ENCODE measurements around the gene PUM2. TPM values are rescaled to one million over a fixed set of nuclear protein-coding genes. Genes with fewer than 3 reads are reported as not detected.

PUM2 gene
- total and polyA plus RNA-seq, 11 donors = 18.6 to 75.4 (median 58.5) TPM

DNA sequence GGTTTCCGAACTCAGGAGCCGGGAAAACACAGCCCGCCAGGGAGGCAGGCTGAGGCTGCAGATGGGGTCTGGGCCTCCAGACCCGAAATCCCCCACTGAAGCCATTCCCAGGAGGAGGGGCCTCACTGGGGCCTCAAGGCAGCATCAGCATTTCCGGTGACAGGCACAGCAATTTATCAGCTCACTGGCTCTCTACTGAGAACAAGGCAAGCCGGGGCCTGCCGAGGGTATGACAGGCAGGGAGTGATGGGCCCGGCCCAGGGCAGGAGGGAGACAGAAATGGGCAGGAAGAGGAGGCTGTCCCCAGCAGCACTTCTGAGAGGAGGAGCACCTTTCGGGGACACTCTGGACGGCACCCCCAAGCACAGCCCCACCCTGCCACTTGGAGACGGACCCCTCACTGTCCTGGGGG is 138.2 kb downstream of the PUM2 start:
- ATAC-seq = peak in 1 of 4 donors; percentile 20
- intact Hi-C loops (cut with DNase I) = loop anchor here in 1 of 10 donors (10.0 kb wide), 1 partner anchor 218 kb away; the partner anchor contains the start of gene WDR35
- H3K9me3 ChIP-seq = no peaks in the 10 kb centered on the region
- H3K27ac ChIP-seq = no peak overlapping the region
- no peaks in the 10 kb centered on the region for H3K4me1 ChIP-seq
- TF ChIP-seq POLR2A (IDR thresholded peaks at IDR 0.05) = no peak
- TF ChIP-seq, protein P1, sequence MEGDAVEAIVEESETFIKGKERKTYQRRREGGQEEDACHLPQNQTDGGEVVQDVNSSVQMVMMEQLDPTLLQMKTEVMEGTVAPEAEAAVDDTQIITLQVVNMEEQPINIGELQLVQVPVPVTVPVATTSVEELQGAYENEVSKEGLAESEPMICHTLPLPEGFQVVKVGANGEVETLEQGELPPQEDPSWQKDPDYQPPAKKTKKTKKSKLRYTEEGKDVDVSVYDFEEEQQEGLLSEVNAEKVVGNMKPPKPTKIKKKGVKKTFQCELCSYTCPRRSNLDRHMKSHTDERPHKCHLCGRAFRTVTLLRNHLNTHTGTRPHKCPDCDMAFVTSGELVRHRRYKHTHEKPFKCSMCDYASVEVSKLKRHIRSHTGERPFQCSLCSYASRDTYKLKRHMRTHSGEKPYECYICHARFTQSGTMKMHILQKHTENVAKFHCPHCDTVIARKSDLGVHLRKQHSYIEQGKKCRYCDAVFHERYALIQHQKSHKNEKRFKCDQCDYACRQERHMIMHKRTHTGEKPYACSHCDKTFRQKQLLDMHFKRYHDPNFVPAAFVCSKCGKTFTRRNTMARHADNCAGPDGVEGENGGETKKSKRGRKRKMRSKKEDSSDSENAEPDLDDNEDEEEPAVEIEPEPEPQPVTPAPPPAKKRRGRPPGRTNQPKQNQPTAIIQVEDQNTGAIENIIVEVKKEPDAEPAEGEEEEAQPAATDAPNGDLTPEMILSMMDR (IDR thresholded peaks at IDR 0.05) = no peak
- no peak overlapping the region for H3K4me3 ChIP-seq
- no peaks in the 10 kb centered on the region for H3K27me3 ChIP-seq
- peak in 1 of 5 donors; percentile 49 for DNase-seq
- no peaks in the 10 kb centered on the region for H3K36me3 ChIP-seq
- 55 to 65% (median 61%) methylated on average over 10 to 11 of the region's 11 CpGs for WGBS, 4 donors

DNA sequence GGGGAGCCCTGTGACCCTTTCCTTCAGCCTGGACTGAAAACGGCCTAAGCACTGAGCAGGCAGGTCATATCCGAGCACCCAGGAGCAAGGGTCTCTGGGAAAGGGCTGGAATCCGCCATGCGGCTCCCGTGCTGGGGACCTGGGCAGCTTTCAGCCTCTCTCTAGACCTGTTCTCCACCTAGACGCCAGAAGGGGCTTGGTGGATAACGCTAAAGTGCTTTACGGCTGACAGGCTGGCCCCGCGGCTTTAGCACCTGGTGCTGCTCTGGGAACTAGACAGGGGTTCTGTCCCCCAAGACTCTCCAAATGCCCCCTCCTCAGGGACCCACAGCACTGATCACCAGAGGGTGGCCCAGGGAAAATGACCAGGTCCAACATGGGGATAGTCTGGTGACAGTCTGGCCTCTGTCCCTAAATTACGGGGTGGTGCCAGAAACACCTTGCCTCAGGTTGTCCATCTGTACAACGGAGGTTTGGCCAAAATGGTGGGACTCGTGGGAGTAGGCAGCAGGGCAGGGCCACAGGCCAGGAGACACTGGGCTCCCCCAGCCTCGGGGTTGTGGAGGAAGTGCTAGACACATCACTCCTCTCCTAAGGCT is 138.7 kb downstream of the PUM2 start:
- WGBS, 4 donors = 80 to 90% (median 85%) methylated on average over 10 to 14 of the region's 14 CpGs
- no peaks in the 10 kb centered on the region for H3K4me1 ChIP-seq
- no peaks in the 10 kb centered on the region for H3K36me3 ChIP-seq
- H3K4me3 ChIP-seq = no peak overlapping the region
- ATAC-seq (no peak), DNase-seq (peak in 1 of 5 donors; percentile 43)
- H3K27me3 ChIP-seq = no peaks in the 10 kb centered on the region
- no peak for TF ChIP-seq POLR2A (IDR thresholded peaks at IDR 0.05)
- TF ChIP-seq, protein P1 (IDR thresholded peaks at IDR 0.05) = no peak
- no peak overlapping the region for H3K27ac ChIP-seq
- H3K9me3 ChIP-seq = no peaks in the 10 kb centered on the region
- intact Hi-C loops (cut with DNase I) = loop anchor here in 1 of 10 donors (10.0 kb wide), 1 partner anchor 217 kb away; the partner anchor contains the start of gene WDR35

DNA sequence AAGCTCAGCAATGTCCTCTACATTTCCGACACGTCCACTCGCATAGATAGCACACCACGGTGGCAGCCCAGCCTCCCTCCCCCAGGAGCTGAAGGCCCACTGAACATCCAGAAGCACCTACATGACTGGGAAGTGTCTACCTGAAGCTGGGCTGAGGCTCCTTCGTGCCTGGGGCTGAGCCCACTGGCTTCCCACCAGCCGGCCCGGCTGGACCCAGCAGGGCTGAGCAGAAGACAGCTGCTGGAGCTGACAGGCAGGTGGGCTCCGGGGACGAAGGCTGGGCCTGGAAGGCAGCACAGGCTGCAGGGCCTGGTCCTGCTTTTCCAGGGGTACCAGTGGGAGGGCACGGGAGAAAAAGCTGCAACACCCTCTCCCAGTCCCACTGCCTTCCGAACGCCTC is 139.2 kb downstream of the PUM2 start:
- no peak overlapping the region for H3K27ac ChIP-seq
- no peak overlapping the region for H3K4me3 ChIP-seq
- whole genome bisulfite sequencing, 4 donors = 86 to 89% (median 88%) methylated on average over 5 to 12 of the region's 12 CpGs
- H3K36me3 ChIP-seq = no peaks in the 10 kb centered on the region
- H3K9me3 ChIP-seq = no peaks in the 10 kb centered on the region
- TF ChIP-seq, protein P1 (IDR thresholded peaks at IDR 0.05) = no peak
- no peak for TF ChIP-seq POLR2A (IDR thresholded peaks at IDR 0.05)
- intact Hi-C loops (cut with DNase I) = loop anchor here in 1 of 10 donors (10.0 kb wide), 1 partner anchor 217 kb away; the partner anchor contains the start of gene WDR35
- ATAC-seq (no peak), DNase-seq (no peak)
- no peaks in the 10 kb centered on the region for H3K4me1 ChIP-seq
- no peaks in the 10 kb centered on the region for H3K27me3 ChIP-seq

DNA sequence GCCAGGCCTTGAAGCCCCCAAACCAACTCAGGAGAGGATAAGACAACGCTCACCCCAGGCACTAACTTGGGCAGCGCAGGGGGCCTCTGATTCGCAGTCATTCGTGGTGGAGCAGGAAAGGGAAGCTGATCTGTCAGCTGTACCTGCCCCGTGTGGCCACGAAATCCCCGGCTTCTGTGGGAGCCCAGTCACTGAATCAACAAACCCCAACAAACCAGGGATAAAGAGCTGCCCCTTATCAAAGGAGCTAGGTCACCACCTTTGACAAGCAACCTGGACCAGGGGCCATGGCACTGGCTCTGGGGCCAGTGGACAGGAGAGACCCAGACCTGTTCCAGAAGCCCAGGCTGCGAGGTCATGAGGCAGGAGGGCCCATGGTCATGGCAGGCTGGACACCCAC is 140.2 kb downstream of the PUM2 start:
- Histone ChIP-seq H3K36me3 (no peaks in the 10 kb centered on the region), H3K9me3 (no peaks in the 10 kb centered on the region), H3K27ac (no peak overlapping the region), H3K4me3 (no peak overlapping the region), H3K27me3 (no peaks in the 10 kb centered on the region), H3K4me1 (no peaks in the 10 kb centered on the region)
- TF ChIP-seq POLR2A (IDR thresholded peaks at IDR 0.05) = no peak
- TF ChIP-seq, protein P1 (IDR thresholded peaks at IDR 0.05) = no peak
- WGBS, 4 donors = 83 to 93% (median 86%) methylated on average over 8 of the region's 8 CpGs
- DNase-seq (no peak), ATAC-seq (no peak)
- intact Hi-C loops (cut with DNase I) = loop anchor here in 1 of 10 donors (10.0 kb wide), 1 partner anchor 216 kb away; the partner anchor contains the start of gene WDR35
